Measurements from ENCODE around the gene NT5DC3. TPM values are rescaled to one million over a fixed set of nuclear protein-coding genes. Genes with fewer than 3 reads are reported as not detected.

NT5DC3 gene
- total RNA-seq, 6 experiments from 2014 or later, result 10.5 to 12.8 (median 11.3) TPM

DNA sequence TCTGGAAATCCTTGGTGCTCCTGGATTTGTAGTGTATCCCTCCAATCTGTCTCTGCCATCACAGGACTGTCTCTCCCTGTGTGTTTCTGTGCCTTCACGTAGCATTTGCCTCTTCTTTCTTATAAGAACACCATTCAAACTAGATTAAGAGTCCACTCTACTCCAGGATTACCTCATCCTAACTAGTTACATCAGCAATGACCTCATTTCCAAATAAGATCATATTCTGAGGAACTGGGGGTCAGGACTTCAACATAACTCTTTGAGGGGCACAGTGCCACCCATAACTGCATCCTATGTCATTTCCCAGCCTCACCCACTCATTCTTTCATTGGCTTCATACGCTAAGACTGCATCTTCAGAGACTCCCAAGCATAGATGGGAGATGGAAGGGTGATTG is 106.2 kb downstream of the NT5DC3 start:
- Mint-ChIP-seq H3K4me1 (ENCODE audit: low read depth) (no peaks in the 10 kb centered on the region), H3K27ac (no peak overlapping the region), H3K27me3 (ENCODE audit: insufficient read depth) (peaks cover 22% of the 10 kb centered on the region), H3K9me3 (no peaks in the 10 kb centered on the region), H3K4me3 (no peak overlapping the region), H3K36me3 (ENCODE audit: low read depth) (no peaks in the 10 kb centered on the region)
- TF ChIP-seq, protein P1, sequence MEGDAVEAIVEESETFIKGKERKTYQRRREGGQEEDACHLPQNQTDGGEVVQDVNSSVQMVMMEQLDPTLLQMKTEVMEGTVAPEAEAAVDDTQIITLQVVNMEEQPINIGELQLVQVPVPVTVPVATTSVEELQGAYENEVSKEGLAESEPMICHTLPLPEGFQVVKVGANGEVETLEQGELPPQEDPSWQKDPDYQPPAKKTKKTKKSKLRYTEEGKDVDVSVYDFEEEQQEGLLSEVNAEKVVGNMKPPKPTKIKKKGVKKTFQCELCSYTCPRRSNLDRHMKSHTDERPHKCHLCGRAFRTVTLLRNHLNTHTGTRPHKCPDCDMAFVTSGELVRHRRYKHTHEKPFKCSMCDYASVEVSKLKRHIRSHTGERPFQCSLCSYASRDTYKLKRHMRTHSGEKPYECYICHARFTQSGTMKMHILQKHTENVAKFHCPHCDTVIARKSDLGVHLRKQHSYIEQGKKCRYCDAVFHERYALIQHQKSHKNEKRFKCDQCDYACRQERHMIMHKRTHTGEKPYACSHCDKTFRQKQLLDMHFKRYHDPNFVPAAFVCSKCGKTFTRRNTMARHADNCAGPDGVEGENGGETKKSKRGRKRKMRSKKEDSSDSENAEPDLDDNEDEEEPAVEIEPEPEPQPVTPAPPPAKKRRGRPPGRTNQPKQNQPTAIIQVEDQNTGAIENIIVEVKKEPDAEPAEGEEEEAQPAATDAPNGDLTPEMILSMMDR (IDR thresholded peaks at IDR 0.05), result no peak
- DNase-seq, result no peak

DNA sequence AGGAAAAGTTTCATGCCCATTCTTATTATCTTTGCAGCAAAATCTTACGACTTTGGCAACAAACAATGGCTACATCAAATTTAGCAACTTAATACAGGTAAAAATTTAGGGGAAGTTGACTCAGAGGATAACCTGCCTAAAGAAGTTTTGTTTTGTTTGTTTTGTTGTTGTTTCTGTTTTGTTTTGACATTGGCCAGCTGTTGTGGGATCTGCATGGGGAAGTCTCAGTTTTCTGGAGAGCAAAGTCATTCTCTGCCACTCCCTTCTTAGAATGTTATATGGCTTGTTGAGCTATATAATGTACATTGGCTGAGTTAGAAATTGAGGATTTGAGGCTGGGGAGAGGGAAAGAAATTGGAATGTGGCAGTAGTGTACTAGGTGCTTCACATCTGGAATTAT is 109.5 kb downstream of the NT5DC3 start:
- no peak overlapping the region for H3K27ac Mint-ChIP-seq
- no peak for DNase-seq
- TF ChIP-seq, protein P1 (IDR thresholded peaks at IDR 0.05), result no peak
- peaks cover 19% of the 10 kb centered on the region for H3K27me3 Mint-ChIP-seq (ENCODE audit: insufficient read depth)
- no peaks in the 10 kb centered on the region for H3K4me1 Mint-ChIP-seq (ENCODE audit: low read depth)
- no peaks in the 10 kb centered on the region for H3K36me3 Mint-ChIP-seq (ENCODE audit: low read depth)
- H3K9me3 Mint-ChIP-seq, result no peaks in the 10 kb centered on the region
- H3K4me3 Mint-ChIP-seq, result no peak overlapping the region

DNA sequence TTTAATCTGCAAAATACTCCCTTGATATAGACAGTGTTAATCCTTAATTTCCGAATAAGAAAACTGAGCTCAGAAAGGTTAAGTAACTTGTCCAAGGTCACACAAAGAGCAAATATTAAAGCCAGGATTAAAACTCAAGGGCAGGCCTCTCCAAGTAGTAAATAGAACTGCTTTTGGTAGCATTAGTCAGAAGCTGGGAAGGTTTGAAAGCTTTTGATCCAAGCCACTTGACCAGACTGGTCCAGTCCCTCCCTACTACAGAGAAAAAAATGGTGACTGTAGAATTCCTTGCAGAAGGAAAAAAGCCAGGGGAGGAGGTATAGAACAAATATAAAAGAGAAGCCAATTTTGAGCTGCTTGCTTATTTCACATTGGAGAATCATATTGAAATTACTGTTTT is 111.5 kb downstream of the NT5DC3 start:
- H3K27ac Mint-ChIP-seq, result no peak overlapping the region
- H3K27me3 Mint-ChIP-seq (ENCODE audit: insufficient read depth), result peaks cover 10% of the 10 kb centered on the region
- no peaks in the 10 kb centered on the region for H3K4me1 Mint-ChIP-seq (ENCODE audit: low read depth)
- H3K36me3 Mint-ChIP-seq (ENCODE audit: low read depth), result no peaks in the 10 kb centered on the region
- no peak overlapping the region for H3K4me3 Mint-ChIP-seq
- DNase-seq, result no peak
- TF ChIP-seq, protein P1 (IDR thresholded peaks at IDR 0.05), result no peak
- H3K9me3 Mint-ChIP-seq, result no peaks in the 10 kb centered on the region

DNA sequence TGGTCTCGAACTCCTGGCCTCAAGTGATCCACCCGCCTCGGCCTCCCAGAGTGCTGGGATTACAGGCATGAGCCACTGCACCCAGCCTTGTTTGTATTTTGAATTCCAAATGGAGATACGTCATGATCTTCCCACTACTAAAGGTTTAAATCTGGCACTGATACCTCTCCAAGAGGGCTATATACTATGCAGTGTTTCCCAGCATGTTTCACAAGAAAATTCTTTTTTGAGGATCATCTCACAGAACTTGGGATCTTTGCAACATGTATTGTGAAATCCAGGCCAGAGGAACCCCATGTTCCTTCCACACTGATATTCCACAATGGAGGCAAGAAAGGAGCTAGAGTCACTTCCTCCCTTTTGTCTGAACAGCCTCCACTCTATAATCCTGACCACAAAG is 112.7 kb downstream of the NT5DC3 start:
- Mint-ChIP-seq H3K9me3 (no peaks in the 10 kb centered on the region), H3K27me3 (ENCODE audit: insufficient read depth) (peaks cover 7% of the 10 kb centered on the region), H3K4me1 (ENCODE audit: low read depth) (no peaks in the 10 kb centered on the region), H3K36me3 (ENCODE audit: low read depth) (no peaks in the 10 kb centered on the region), H3K4me3 (no peak overlapping the region), H3K27ac (no peak overlapping the region)
- TF ChIP-seq, protein P1 (IDR thresholded peaks at IDR 0.05), result no peak
- DNase-seq, result no peak

DNA sequence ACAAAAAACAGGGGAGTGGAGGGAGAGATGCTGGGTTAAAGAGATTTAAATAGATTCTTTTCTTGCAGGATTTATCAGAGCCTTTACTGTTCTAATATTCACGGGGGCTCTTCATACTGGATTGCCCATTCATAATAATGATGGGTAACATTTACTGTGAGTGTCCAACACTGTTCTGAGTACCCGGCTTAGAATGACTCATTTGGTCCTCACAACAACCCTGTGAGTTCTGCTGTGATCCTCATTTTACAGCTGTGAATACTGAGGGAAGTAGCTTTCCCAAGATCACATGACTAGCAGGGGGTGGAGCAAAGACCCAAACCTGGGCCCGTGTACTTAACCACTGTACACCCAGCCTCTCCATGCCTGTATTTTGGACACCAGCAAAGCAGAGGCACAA is 113.4 kb downstream of the NT5DC3 start:
- DNase-seq, result no peak
- no peak overlapping the region for H3K27ac Mint-ChIP-seq
- no peaks in the 10 kb centered on the region for H3K4me1 Mint-ChIP-seq (ENCODE audit: low read depth)
- TF ChIP-seq, protein P1 (IDR thresholded peaks at IDR 0.05), result no peak
- no peaks in the 10 kb centered on the region for H3K36me3 Mint-ChIP-seq (ENCODE audit: low read depth)
- H3K9me3 Mint-ChIP-seq, result no peaks in the 10 kb centered on the region
- H3K27me3 Mint-ChIP-seq (ENCODE audit: insufficient read depth), result peaks cover 7% of the 10 kb centered on the region
- no peak overlapping the region for H3K4me3 Mint-ChIP-seq

DNA sequence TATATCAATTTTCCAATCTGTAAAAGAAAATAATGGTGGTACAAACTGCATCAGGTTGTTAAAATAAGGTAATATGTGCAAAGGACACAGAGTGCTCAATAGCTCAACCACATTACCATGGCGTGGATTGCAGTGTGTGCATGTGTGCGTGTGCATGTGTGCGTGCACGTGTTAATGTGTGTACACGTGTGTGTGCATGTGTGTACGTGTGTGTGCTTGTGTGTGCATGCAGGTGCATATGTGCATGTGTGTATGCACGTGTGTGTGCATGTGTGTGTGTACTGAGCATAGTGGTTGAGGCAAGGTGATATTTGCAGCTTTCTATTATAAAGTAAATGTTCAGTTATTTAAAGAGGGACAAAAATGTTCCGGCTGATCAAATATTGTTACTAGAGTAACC is 115.6 kb downstream of the NT5DC3 start:
- DNase-seq, result no peak
- H3K9me3 Mint-ChIP-seq, result no peaks in the 10 kb centered on the region
- H3K27me3 Mint-ChIP-seq (ENCODE audit: insufficient read depth), result no peaks in the 10 kb centered on the region
- TF ChIP-seq, protein P1 (IDR thresholded peaks at IDR 0.05), result no peak
- H3K27ac Mint-ChIP-seq, result no peak overlapping the region
- no peaks in the 10 kb centered on the region for H3K4me1 Mint-ChIP-seq (ENCODE audit: low read depth)
- no peaks in the 10 kb centered on the region for H3K36me3 Mint-ChIP-seq (ENCODE audit: low read depth)
- H3K4me3 Mint-ChIP-seq, result no peak overlapping the region
